Epithelial cell of proximal tubule (primary cell): ENCODE measurements around the gene MAP3K10. TPM values are rescaled to one million over a fixed set of nuclear protein-coding genes. Genes with fewer than 3 reads are reported as not detected.

Source experiments
- DNase-seq: peaks from one replicate; pipeline ENCODE4 v3.0.0-alpha.2; 2011; ENCODE audit warnings: low read depth
- H3K4me3 ChIP-seq: 2 replicates; pipeline ENCODE4 v1.5.1; 2011; ENCODE audit warnings: low read depth, mild to moderate bottlenecking, low read length
- total RNA-seq: library from RNA; depleted of rRNA; stranded (reverse); fragments of >200 nt; gene quantifications from 2 replicates; pipeline ENCODE4 v1.2.3, GENCODE V29; 2015
- TF ChIP-seq, protein P1 (sequence below): conservative IDR thresholded peaks from 2 replicates; pipeline ENCODE4 v1.5.1; 2012; ENCODE audit warnings: low read depth, mild to moderate bottlenecking, low read length

The MAP3K10 gene
- total RNA-seq, 1 donor from 2014 or later, result 9.9 TPM

DNA sequence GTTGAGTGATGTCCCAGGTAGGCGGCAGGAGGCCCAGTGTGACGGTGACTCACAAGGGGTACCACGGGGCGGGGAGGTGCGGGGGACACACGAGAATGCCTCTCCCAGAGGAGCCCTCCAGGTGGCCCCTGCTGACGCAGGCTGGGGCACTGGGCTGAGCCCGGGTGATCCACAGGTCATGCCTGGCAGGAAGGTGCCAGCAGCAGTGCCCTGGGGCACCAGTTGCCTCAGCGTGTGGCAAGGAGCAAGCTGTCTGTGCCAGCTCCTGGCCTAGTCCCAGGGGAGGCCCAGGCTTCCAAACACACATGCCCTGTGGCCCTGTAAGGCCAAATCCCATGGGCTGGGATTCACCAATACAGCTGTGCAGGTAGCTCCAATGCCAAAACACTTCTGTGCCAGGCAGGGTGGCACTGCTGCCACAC lies 65.9 kb downstream of the MAP3K10 start:
- DNase-seq, result no peak
- TF ChIP-seq, protein P1, sequence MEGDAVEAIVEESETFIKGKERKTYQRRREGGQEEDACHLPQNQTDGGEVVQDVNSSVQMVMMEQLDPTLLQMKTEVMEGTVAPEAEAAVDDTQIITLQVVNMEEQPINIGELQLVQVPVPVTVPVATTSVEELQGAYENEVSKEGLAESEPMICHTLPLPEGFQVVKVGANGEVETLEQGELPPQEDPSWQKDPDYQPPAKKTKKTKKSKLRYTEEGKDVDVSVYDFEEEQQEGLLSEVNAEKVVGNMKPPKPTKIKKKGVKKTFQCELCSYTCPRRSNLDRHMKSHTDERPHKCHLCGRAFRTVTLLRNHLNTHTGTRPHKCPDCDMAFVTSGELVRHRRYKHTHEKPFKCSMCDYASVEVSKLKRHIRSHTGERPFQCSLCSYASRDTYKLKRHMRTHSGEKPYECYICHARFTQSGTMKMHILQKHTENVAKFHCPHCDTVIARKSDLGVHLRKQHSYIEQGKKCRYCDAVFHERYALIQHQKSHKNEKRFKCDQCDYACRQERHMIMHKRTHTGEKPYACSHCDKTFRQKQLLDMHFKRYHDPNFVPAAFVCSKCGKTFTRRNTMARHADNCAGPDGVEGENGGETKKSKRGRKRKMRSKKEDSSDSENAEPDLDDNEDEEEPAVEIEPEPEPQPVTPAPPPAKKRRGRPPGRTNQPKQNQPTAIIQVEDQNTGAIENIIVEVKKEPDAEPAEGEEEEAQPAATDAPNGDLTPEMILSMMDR, result no peak
- H3K4me3 ChIP-seq, result no peak overlapping the region

GRCh38 chr19:40261631-40262030 lies 70.4 kb downstream of the MAP3K10 start:
- DNase-seq, result no peak
- H3K4me3 ChIP-seq, result no peak overlapping the region
- TF ChIP-seq, protein P1, result no peak

GRCh38 chr19:40262422-40262821 lies 71.2 kb downstream of the MAP3K10 start:
- H3K4me3 ChIP-seq, result no peak overlapping the region
- TF ChIP-seq, protein P1, result no peak
- DNase-seq, result no peak

DNA sequence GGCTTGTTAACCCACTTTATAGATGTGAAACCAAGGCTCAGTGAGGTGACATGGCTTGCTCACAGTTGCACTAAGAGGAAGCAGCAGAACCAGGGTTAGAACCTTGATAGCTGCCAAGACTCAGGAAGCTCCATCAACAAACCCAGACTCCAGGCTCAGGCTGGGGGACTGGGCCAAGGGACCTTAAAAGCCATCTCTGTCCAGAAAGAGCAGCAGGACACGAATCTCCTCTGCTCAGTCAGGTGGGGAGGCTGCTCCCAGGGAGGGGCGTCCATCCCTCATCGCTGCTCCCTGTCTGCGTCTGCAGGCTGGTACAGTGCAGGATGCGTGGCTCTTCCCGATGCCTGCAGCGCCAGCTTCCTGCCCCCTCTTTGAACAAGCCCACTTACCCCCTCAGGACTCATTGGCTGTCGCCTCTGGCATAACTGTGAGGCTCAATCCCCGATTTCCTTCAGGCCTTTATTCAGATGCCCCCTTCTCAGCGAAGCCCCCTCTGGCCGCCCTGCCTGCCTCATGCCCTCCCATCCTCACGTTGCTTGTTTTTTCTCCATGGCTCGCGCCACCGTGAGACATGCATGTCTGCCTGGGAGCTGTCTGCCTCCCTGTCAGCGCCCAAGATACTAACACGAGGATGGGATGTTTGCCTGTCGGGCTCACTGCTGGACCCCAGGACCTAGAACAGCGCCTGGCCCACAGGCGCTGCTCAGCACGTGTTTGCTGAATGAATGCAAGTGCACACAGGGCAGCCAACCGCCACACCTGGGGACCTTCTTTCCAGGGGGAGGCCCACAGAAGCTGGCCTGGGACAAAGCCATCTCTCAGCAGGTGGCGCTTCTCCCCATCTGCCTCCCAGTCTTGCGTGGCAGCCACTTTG lies 72.5 kb downstream of the MAP3K10 start:
- DNase-seq, result no peak
- H3K4me3 ChIP-seq, result no peak overlapping the region
- TF ChIP-seq, protein P1, result no peak

GRCh38 chr19:40264314-40265054 lies 73.3 kb downstream of the MAP3K10 start:
- DNase-seq, result no peak
- no peak overlapping the region for H3K4me3 ChIP-seq
- TF ChIP-seq, protein P1, result no peak

Other genes starting within 250 kb of the MAP3K10 start
- 126 and 199 TPM in 2 replicates for gene PSMC4, start 220.3 kb upstream of the MAP3K10 start, total RNA-seq
- gene ZNF546, start 194.4 kb upstream of the MAP3K10 start, total RNA-seq, result 0.17 and 0.87 TPM in 2 replicates
- gene ZNF780B, start 135.2 kb upstream of the MAP3K10 start, total RNA-seq, result 5.6 and 21.4 TPM in 2 replicates
- gene ZNF780A, start 100.5 kb upstream of the MAP3K10 start, total RNA-seq, result 6.9 and 12.5 TPM in 2 replicates
- gene TTC9B, start 27.0 kb downstream of the MAP3K10 start, total RNA-seq, result not detected in 2 replicates
- 0.14 and 0.23 TPM in 2 replicates for gene CCNP, start 35.3 kb downstream of the MAP3K10 start, total RNA-seq
- gene AKT2, start 93.9 kb downstream of the MAP3K10 start, total RNA-seq, result 46.4 and 77.0 TPM in 2 replicates
- 10.6 and 13.5 TPM in 2 replicates for gene C19orf47, start 157.0 kb downstream of the MAP3K10 start, total RNA-seq
- 148 and 284 TPM in 2 replicates for gene PLD3, start 157.3 kb downstream of the MAP3K10 start, total RNA-seq
- not detected in 2 replicates for gene HIPK4, start 198.8 kb downstream of the MAP3K10 start, total RNA-seq
- 0.80 and 1.3 TPM in 2 replicates for gene PRX, start 222.0 kb downstream of the MAP3K10 start, total RNA-seq
- 14.2 and 14.5 TPM in 2 replicates for gene SERTAD1, start 234.6 kb downstream of the MAP3K10 start, total RNA-seq